GM15510 (cell line): ENCODE data around the gene DNM3.

Experiments
- POLR2A ChIP-seq: IDR thresholded peaks from 3 replicates; pipeline ENCODE4 v1.6.1; 2011; ENCODE audit warnings: borderline replicate concordance; ENCODE audit not compliant: insufficient read length; ENCODE audit errors: extremely low read depth

Gene DNM3

DNA sequence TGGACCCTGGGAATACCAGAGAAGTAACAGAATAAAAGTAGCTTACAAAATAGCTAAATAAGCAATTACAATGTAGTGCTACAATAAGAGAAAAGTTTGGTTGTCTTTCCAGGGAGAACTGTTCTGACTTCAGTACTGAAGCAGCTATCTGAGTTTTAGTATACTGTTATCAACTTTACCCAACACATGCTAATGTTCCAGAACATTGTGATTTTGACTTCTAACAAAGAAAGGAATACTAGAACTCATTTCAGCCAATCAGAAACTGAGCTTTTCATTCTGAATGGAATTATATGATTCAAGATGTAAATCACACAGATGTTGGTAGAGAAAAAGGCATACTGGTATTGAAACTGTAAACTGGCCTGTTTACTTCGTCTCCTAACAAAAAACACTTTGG lies 579.1 kb downstream of the DNM3 start, which contains the start of gene C1orf105:
TSS of gene C1orf105 (plus strand) at position 301 of the 400 bp plus-strand sequence. CDS start 201 bp downstream, outside the sequence.
- no peak for TF ChIP-seq POLR2A

DNA sequence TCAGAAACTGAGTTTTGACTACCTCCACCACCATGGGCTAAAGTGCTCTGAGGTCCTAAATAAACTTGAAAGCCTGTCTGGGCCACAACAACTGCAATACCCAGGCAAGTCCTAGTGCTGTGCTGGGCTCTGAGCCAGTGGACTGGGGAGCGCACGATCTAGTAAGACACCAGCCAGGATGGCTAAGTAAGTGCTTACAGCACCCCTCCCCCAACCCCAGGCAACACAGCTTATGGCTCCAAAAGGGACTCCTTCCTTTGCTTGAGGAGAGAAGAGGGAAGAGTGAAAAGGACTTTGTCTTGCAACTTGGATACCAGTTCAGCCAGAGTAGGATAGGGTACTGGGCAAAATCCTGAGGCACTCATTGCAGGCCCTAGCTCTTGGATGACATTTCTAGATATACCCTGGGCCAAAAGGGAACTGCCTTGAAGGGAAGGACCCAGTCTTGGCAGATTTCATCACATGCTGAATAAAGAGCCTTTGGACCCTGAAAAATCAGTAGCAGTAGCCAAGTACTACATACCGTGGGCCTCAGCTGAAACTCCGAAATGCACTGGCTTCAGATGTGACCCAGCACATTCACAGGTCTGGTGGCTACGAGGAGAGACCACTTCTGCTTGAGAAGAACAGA lies 580.8 kb downstream of the DNM3 start:
- no peak for TF ChIP-seq POLR2A

DNA sequence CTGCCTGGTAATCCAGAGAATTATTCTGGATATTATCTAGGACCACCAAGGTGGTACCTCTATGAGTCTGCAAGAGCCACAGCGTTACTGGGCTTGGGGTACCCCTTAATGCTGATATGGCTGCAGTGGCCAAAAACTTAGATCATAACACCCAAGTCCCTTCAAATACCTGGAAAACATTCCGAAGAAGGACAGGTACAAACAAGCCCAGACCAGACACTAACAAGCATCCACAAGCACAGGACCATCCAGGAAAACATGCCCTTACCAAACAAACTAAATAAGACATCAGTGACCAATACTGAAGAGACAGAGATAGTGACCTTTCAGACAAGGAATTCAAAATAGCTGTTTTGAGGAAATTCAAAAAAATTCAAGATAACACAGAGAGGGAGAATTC lies 582.0 kb downstream of the DNM3 start:
- no peak for TF ChIP-seq POLR2A

DNA sequence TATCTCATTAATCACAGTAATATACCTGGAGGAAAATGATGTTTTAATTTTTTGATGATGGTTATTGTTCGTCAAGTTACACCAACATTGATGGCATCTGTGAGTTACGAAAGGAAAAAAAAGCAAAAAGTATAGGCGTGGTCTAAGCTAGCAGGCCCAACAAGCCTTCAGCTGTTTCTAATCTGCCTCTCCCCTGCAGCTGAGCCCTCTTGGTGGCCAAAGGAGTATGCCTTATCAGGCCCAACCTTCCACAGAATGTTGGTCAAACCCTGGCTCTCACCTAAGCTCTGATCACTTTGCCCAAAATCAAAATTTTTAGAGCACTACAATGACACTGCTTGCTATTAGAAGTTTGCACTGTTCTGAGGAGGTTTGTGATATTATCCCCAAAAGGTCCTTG lies 584.0 kb downstream of the DNM3 start:
- no peak for TF ChIP-seq POLR2A

DNA sequence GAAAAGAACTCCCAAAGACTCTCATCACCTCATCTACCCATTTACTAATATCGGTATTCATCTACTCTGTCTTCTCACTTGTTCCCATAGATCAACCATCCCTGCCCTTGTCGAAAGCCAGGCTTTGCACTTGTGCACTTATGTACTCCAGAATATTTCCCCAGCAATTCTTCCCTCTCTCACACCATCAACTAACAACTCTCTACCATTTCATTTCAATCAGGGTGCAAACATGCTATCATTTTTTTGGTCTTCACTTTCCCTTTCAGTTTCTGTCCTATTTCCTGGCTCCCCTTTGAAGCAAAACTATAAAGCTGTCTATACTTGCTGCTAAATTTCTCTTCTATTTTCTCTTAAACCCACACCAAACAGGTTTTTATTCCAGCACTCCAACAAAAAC lies 585.9 kb downstream of the DNM3 start:
- no peak for TF ChIP-seq POLR2A

DNA sequence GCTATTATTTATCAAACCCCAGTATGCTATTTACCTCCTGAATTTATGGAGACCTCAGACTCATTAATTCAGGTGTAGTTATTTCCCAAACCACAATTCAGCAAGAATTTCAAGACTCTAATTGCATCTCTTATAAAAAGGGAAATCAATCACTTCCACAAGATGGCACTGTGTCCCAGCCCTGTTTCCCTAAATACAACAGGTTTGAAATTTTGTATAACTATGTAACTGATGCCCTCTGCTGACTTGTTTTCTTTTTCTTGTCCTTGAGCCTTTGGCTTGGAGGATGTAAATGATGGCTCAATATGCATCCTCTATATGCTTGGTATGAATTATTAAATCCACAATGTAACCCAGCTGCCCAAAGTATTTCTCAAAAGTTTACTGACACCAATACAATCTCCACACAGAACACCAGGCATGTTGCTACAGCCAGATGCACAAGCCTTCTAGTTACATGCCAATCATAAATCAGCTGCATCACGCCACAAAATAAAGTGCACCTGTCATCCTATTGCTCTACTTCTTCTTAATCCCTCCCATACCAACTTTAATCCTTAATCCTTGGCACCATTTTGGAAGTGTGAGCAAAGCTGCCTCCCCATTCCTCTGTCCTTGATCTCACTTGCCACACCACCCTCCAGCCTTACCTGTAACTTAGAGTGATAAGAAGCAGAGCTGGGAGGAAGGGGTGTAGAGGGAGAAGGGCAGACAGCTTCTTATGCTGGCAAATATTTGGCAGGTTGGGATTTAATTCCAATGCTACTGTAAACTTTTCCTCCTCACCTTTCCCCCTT lies 588.2 kb downstream of the DNM3 start:
- TF ChIP-seq POLR2A, result no peak

DNA sequence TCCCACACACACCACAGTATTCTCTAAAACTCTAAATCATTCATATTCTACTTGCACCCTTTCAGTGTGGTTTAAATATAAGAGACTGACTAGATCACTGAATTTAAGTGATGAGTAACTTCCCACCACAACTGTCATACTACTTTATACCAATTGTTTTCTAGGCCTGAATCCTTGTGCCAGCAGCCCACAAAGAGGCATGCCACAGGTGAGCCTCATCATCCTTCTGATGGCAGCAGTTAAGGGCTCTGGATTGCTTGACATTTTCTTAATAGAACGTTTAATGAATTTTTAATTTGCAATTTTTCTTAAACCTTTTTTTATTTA lies 588.8 kb downstream of the DNM3 start:
- no peak for TF ChIP-seq POLR2A

DNA sequence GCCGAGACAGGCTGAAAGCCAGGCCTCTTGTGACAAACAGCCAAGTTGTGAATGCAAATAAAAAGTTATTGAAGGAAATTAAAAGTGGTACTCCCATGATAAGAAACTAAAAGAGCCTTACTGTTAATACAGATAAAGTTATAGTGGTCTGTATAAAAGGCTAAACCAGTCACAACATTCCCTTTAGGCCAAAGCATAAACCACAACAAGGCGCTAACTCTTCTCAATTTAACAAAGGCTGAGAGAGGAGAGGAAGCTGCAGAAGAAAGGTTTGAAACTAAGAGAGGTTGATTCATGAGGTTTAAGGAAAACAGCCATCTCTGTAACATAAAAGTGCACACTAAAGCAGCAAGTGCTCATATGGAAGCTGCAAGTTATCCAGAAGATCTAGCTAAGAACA lies 589.9 kb downstream of the DNM3 start:
- no peak for TF ChIP-seq POLR2A

DNA sequence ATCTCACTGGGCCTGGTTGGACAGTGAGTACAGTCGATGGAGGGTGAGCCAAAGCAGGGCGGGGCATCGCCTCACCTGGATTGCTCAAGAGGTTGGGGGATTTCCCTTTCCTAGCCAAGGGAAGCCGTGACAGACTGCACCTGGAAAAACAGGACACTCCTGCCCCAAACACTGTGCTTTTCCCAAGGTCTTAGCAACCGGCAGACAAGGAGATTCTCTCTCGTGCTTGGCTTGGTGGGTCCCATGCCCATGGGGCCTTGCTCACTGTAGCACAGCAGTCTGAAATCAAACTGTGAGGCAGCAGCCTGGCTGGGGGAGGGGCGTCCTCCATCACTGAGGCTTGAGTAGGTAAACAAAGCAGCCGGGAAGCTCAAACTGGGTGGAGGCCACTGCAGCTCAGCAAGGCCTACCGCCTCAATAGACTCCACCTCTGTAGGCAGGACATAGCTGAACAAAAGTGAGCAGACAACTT lies 590.5 kb downstream of the DNM3 start:
- no peak for TF ChIP-seq POLR2A

DNA sequence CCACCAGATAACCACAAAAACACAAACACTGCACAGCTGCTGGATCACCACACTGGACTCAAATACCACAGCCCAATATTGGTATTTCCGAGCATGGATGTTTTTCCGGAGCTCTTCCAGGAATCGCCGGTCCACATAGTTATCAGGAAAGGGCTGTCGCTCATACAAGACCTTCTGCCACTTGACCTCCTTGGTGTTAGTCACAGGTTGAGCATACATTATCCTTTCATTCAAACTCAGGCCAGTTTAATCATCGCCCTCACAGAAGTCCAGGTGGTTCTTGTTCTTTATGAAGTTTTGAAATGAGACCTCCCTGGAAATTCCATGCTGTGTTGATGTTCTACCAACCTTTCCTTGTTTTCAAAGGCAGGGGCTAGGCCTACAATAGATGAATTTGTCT lies 601.1 kb downstream of the DNM3 start:
- no peak for TF ChIP-seq POLR2A

DNA sequence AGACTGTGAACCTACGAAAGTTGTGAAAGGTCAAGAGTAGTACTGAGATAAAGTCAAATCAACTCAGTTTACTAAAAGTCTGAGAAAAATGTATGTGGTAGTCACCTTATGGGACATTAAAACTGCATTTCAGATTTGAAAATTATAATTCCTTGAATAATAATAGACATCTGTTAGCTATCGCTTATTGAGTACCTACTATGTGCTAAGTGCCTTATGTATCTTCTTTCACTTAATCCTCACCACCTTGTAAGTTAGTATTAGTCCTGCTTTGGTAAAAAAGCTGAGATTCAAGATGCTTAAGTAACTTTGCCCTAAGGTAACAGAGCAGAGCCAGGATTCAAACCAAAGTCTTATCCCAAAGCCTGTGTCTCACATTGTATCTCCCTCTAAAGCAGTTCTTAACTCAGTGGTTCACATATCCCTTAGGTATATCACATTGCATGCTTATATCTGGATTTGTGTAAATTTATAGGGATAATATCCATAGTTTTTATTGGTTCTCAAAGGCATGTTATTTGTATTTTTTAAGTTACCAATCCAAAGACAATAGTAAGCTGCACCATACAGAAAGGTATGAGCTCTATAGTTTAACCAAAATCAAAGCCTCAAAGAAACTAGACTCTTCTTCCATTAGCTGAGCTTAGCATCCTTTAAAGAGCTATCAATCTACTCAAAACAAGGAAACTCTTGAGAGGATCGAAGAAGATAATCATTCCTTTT lies 601.7 kb downstream of the DNM3 start:
- no peak for TF ChIP-seq POLR2A

DNA sequence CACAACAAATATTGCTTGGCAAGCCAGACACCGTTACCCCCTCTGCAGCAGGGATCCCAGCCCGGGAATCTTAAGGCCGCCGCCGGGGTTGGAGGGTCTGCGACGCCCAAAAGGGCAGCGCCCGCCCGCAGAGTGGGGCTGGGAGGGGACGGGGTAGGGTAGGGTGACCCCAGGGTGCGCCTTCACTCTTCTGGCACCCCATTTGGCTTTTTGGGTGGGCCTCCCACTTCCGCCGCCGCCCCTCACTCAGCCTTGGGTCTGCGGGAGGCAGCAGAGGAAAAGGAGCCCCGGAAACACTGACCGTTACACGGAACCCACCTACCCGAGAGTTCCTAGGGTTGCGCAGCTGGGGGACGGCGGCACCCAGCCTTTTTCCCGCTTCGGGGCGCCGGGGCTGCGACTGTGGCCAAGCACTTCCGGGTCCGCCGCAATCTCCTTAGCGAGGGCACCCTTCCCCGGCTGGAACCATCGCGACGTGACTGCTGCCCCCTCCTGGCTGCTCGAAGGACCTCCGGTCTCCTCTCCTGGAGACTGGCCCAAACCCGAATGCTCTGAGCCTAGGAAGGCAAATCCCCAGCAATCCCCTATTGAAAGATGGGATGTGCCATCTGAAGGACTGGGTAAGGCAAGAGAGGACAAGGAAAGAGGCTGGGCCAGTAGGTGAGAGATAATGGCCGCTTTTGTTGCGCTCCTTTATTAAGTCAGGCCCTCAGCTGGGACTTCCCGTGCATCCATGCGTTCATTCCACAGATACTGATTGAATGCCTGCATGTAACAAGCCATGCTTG lies 602.6 kb downstream of the DNM3 start, which contains the start of gene PIGC:
TSS of gene PIGC (minus strand) at position 404 of the 788 bp plus-strand sequence. CDS start 1,447 bp downstream, outside the sequence.
- peak; percentile 65 for TF ChIP-seq POLR2A

DNA sequence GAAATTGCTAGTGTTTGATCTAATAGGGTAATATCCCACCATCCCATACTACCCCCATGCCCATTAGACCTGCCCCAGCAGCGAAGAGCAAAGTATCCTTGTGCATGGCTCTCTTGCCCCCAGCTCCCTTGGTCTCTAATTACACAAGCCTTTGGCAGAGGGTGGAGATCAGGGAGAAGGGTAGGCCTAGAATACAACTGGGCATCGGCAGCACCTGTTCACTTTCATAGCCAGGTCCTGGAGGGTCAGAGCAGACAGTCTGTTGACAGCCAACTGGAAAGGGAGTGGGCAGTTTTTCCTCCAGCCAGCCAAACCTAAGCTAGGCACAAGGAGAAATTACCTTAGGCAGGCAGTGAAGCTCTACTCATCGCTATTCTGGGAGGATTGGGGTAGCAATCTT lies 605.2 kb downstream of the DNM3 start:
- TF ChIP-seq POLR2A, result no peak

DNA sequence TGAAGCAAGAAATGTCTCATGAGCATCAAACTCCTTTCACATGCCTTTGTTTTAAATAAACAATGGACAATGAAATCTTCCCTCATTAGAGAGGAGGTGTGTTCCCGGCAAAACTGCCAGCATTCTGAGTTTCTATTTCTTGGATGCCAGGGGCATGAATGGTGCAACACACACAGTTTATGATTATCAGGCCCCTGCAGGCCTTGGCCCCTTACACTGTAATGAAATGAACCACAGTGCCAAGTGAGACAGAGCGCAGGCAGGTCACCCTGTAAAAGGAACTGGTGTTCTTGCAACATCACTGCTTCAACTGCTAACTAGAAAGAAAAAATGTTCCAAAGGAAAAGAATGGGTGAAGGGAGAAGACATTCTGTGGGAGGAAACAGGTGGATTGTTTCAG lies 606.3 kb downstream of the DNM3 start:
- no peak for TF ChIP-seq POLR2A
